ENCODE results near the gene CACNB4.
"Not testable (repeated sequence)": the region's sequence is repeated elsewhere in the genome, so short reads cannot be mapped to it uniquely, and the experiment has no call there.

The CACNB4 gene

GRCh38 chr2:151878655-151879563 lies 219.9 kb downstream of the CACNB4 start:
- Mint-ChIP-seq H3K4me1 (no peaks in the 10 kb centered on the region), H3K27ac (no peak overlapping the region), H3K27me3 (ENCODE audit: low read depth) (no peaks in the 10 kb centered on the region), H3K36me3 (ENCODE audit: low read depth) (peaks cover 21% of the 10 kb centered on the region), H3K9me3 (peaks cover 3% of the 10 kb centered on the region), H3K4me3 (no peak overlapping the region)
- TF ChIP-seq CTCF (IDR thresholded peaks at IDR 0.05; ENCODE audit: unreplicated experiment in 3 of 3), result no peak

GRCh38 chr2:151878204-151878603 lies 220.6 kb downstream of the CACNB4 start:
- Mint-ChIP-seq H3K27me3 (ENCODE audit: low read depth) (no peaks in the 10 kb centered on the region), H3K36me3 (ENCODE audit: low read depth) (peaks cover 27% of the 10 kb centered on the region), H3K9me3 (peaks cover 3% of the 10 kb centered on the region), H3K27ac (no peak overlapping the region), H3K4me3 (no peak overlapping the region), H3K4me1 (no peaks in the 10 kb centered on the region)
- no peak for TF ChIP-seq CTCF (IDR thresholded peaks at IDR 0.05; ENCODE audit: unreplicated experiment in 3 of 3)

GRCh38 chr2:151875631-151876030 lies 223.2 kb downstream of the CACNB4 start:
- H3K4me1 Mint-ChIP-seq, H3K4me3 Mint-ChIP-seq: not testable (repeated sequence)

DNA sequence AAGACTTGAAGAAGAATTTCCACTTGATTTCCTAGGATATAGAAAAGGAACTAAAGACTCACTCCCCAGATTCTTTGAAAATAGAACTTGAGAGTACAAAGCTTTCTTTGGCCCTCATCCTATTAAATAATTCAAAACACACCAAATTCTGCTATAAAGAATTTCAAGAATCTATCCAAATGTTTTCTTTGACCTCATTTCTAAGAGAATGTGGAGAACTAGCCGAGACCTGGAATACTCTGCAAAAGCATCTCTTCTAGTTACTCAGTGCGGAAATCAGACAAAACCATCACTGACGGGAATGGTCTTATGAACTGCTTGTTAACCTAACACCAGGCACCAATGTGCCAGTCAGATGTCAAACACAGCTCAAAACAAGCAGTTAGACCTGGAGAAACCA lies 226.4 kb downstream of the CACNB4 start:
- H3K36me3 Mint-ChIP-seq (ENCODE audit: low read depth), result peaks cover 22% of the 10 kb centered on the region
- H3K27ac Mint-ChIP-seq, result peak overlapping the region in 1 of 3 experiments; percentile 26
- H3K27me3 Mint-ChIP-seq (ENCODE audit: low read depth), result no peaks in the 10 kb centered on the region
- no peak for TF ChIP-seq CTCF (IDR thresholded peaks at IDR 0.05; ENCODE audit: unreplicated experiment in 3 of 3)
- H3K9me3 Mint-ChIP-seq, result peaks cover 3% of the 10 kb centered on the region
- no peak overlapping the region for H3K4me3 Mint-ChIP-seq
- H3K4me1 Mint-ChIP-seq, result no peaks in the 10 kb centered on the region

More at GRCh38 chr2:151875631-151876030, 223.2 kb downstream of the CACNB4 start:
- not testable (repeated sequence) for H3K9me3 Mint-ChIP-seq; H3K27ac Mint-ChIP-seq; H3K27me3 Mint-ChIP-seq (ENCODE audit: low read depth)
- peaks cover 23% of the 10 kb centered on the region for H3K36me3 Mint-ChIP-seq (ENCODE audit: low read depth)

- Mint-ChIP-seq H3K36me3 (ENCODE audit: low read depth) (peaks cover 11% of the 10 kb centered on the region), H3K9me3 (no peaks in the 10 kb centered on the region), H3K27me3 (ENCODE audit: low read depth) (no peaks in the 10 kb centered on the region), H3K4me1 (no peaks in the 10 kb centered on the region), H3K4me3 (no peak overlapping the region), H3K27ac (no peak overlapping the region)
- no peak for TF ChIP-seq CTCF (IDR thresholded peaks at IDR 0.05; ENCODE audit: unreplicated experiment in 3 of 3)
Measured at GRCh38 chr2:151869291-151869690, 229.6 kb downstream of the CACNB4 start.

GRCh38 chr2:151862700-151863099 lies 236.1 kb downstream of the CACNB4 start:
- no peak for TF ChIP-seq CTCF (IDR thresholded peaks at IDR 0.05; ENCODE audit: unreplicated experiment in 3 of 3)
- no peak overlapping the region for H3K4me3 Mint-ChIP-seq

More at GRCh38 chr2:151862700-151863099, 236.1 kb downstream of the CACNB4 start:
- H3K4me1 Mint-ChIP-seq, result no peaks in the 10 kb centered on the region
- no peaks in the 10 kb centered on the region for H3K27me3 Mint-ChIP-seq (ENCODE audit: low read depth)
- no peaks in the 10 kb centered on the region for H3K9me3 Mint-ChIP-seq
- no peak overlapping the region for H3K27ac Mint-ChIP-seq
- H3K36me3 Mint-ChIP-seq (ENCODE audit: low read depth), result no peaks in the 10 kb centered on the region
